HepG2 (cell line): ENCODE data around the gene PHLDB1. TPM values are rescaled to one million over a fixed set of nuclear protein-coding genes. Genes with fewer than 3 reads are reported as not detected.

Source experiments
- CBX2 ChIP-seq, 2 experiments: fragments of 200-600 bp in 1 of 2; sonication (generic); formaldehyde crosslinking in 1 of 2; IDR thresholded peaks; 2 replicates each; pipeline versions ENCODE4 v1.7.0 to v1.8.1; 2018 to 2022; ENCODE audit warnings: low read depth in 2 of 2, low read length in 1 of 2, mild to moderate bottlenecking in 1 of 2, missing genetic modification reagents in 1 of 2
- E2F2 ChIP-seq: sonication (generic); formaldehyde crosslinking; IDR thresholded peaks from 2 replicates; pipeline ENCODE4 v1.4.0; 2020; ENCODE audit warnings: missing genetic modification reagents, borderline replicate concordance
- EZH2 ChIP-seq: conservative IDR thresholded peaks from 2 replicates; pipeline ENCODE4 v1.6.1; 2012; ENCODE audit warnings: mild to moderate bottlenecking, low read depth, low read length, moderate library complexity
- FOSL2 ChIP-seq: sonication (generic); formaldehyde crosslinking; IDR thresholded peaks from 2 replicates; pipeline ENCODE4 v1.4.0; 2020; ENCODE audit warnings: missing genetic modification reagents
- GMEB1 ChIP-seq: sonication (generic); formaldehyde crosslinking; IDR thresholded peaks from 2 replicates; pipeline ENCODE4 v1.5.1; 2020; ENCODE audit warnings: missing genetic modification reagents, mild to moderate bottlenecking, borderline replicate concordance
- JDP2 ChIP-seq: sonication (generic); formaldehyde crosslinking; IDR thresholded peaks from 2 replicates; pipeline ENCODE4 v1.8.1; 2022; ENCODE audit warnings: missing genetic modification reagents, borderline replicate concordance
- KAT2B ChIP-seq: fragments of 150-350 bp; IDR thresholded peaks from 2 replicates; pipeline ENCODE4 v1.6.1; 2014; ENCODE audit warnings: low read depth, low read length, borderline replicate concordance
- KLF11 ChIP-seq: IDR thresholded peaks from 2 replicates; pipeline ENCODE4 v1.6.1; 2016; ENCODE audit warnings: missing compliant biosample characterization
- KMT2B ChIP-seq: IDR thresholded peaks from 2 replicates; pipeline ENCODE4 v1.6.1; 2016; ENCODE audit warnings: missing genetic modification reagents, missing compliant biosample characterization
- MLX ChIP-seq: IDR thresholded peaks from 2 replicates; pipeline ENCODE4 v1.6.1; 2016
- NFIB ChIP-seq: sonication (generic); formaldehyde crosslinking; IDR thresholded peaks from 2 replicates; pipeline ENCODE4 v1.9.0; 2021; ENCODE audit warnings: missing genetic modification reagents, mild to moderate bottlenecking, borderline replicate concordance
- NFRKB ChIP-seq: fragments of 450-650 bp; IDR thresholded peaks from 2 replicates; pipeline ENCODE4 v1.6.1; 2017
- PAX8 ChIP-seq: sonication (generic); formaldehyde crosslinking; IDR thresholded peaks from 2 replicates; pipeline ENCODE4 v1.8.0; 2022; ENCODE audit warnings: mild to moderate bottlenecking, missing genetic modification reagents, borderline replicate concordance
- POGZ ChIP-seq: sonication (generic); formaldehyde crosslinking; IDR thresholded peaks from 2 replicates; pipeline ENCODE4 v1.4.0; 2020; ENCODE audit warnings: mild to moderate bottlenecking, missing genetic modification reagents
- RARG ChIP-seq: sonication (generic); formaldehyde crosslinking; IDR thresholded peaks from 2 replicates; pipeline ENCODE4 v1.4.0; 2020; ENCODE audit warnings: low read depth, mild to moderate bottlenecking, missing genetic modification reagents
- RFXANK ChIP-seq: IDR thresholded peaks from 2 replicates; pipeline ENCODE4 v1.6.1; 2016
- SMAD1 ChIP-seq: sonication (generic); formaldehyde crosslinking; IDR thresholded peaks from 2 replicates; pipeline ENCODE4 v1.4.0; 2020; ENCODE audit warnings: missing genetic modification reagents, low read depth, mild to moderate bottlenecking, borderline replicate concordance
- SOX13 ChIP-seq, 3 experiments: fragments of 450-650 bp in 1 of 3; sonication (generic) in 1 of 3; formaldehyde crosslinking in 1 of 3; IDR thresholded peaks in 2 of 3; conservative IDR thresholded peaks in 1 of 3; 2 replicates each; pipeline versions ENCODE4 v1.5.0 to v1.6.1; 2016 to 2020; ENCODE audit warnings: antibody characterized with exemption in 1 of 3, mild to moderate bottlenecking in 1 of 3, missing compliant biosample characterization in 1 of 3, missing genetic modification reagents in 1 of 3, moderate library complexity in 1 of 3
- ZFY ChIP-seq: sonication (generic); formaldehyde crosslinking; IDR thresholded peaks from 2 replicates; pipeline ENCODE4 v1.4.0; 2020; ENCODE audit warnings: missing genetic modification reagents
- ZFYVE20 ChIP-seq: sonication (generic); formaldehyde crosslinking; IDR thresholded peaks from 2 replicates; pipeline ENCODE4 v1.8.0; 2023; ENCODE audit warnings: low read depth, mild to moderate bottlenecking, moderate library complexity, missing genetic modification reagents, borderline replicate concordance
- ZNF264 ChIP-seq: sonication (generic); formaldehyde crosslinking; IDR thresholded peaks from 2 replicates; pipeline ENCODE4 v1.4.0; 2020; ENCODE audit warnings: missing genetic modification reagents
- ZNF354B ChIP-seq: sonication (generic); formaldehyde crosslinking; IDR thresholded peaks from 2 replicates; pipeline ENCODE4 v1.8.0; 2022; ENCODE audit warnings: mild to moderate bottlenecking, missing genetic modification reagents
- ZNF709 ChIP-seq: sonication (generic); formaldehyde crosslinking; IDR thresholded peaks from 2 replicates; pipeline ENCODE4 v1.5.0; 2020; ENCODE audit warnings: mild to moderate bottlenecking, missing genetic modification reagents
- ZNF75D ChIP-seq: sonication (generic); formaldehyde crosslinking; IDR thresholded peaks from 2 replicates; pipeline ENCODE4 v1.8.1; 2023; ENCODE audit warnings: missing genetic modification reagents, mild to moderate bottlenecking, borderline replicate concordance
- ZUFSP ChIP-seq: sonication (generic); formaldehyde crosslinking; IDR thresholded peaks from 2 replicates; pipeline ENCODE4 v1.9.0; 2021; ENCODE audit warnings: missing genetic modification reagents, mild to moderate bottlenecking, borderline replicate concordance
- polyA plus RNA-seq, 8 experiments: library from polyadenylated mRNA; depleted of rRNA in 3 of 8; stranded (reverse) in 7 of 8; unstranded in 1 of 8; fragments of >200 nt; fragmentation: Illumina TruSeq in 4 of 8; extraction: Trizol in 4 of 8; gene quantifications; 2 replicates each; pipeline versions ENCODE4 v1.2.1 to v1.2.3, GENCODE V29; 2011 to 2016; ENCODE audit warnings: low read depth in 4 of 8, missing spikeins in 1 of 8, mixed read lengths in 1 of 8; ENCODE audit not compliant: insufficient read depth in 1 of 8
- total RNA-seq, 5 experiments: library from RNA; depleted of rRNA; stranded (reverse); fragments of >200 nt; fragmentation: Illumina TruSeq; extraction: Trizol; gene quantifications; 2 replicates each; pipeline ENCODE4 v1.2.3, GENCODE V29; 2016; ENCODE audit warnings: low read depth in 1 of 5

The PHLDB1 gene
- total and polyA plus RNA-seq, 2 of the 13 experiments (the other 11 are each of a cell fraction or from before 2014, with no cell fraction given) = 13.8 to 14.2 TPM

- TF ChIP-seq CBX2 (IDR thresholded peaks at IDR 0.05; ENCODE audit: low read depth, low read length) (no peak), CBX2 (CRISPR knock-in tag; IDR thresholded peaks at IDR 0.05; ENCODE audit: low read depth) (no peak), SMAD1 (peak; percentile 40; the same call in 1 of the 2 replicates), KLF11 (CRISPR knock-in tag) (no peak), ZFYVE20 (CRISPR knock-in tag) (no peak), NFRKB (no peak), ZNF264 (CRISPR knock-in tag) (peak; percentile 44; the same call in 1 of the 2 replicates), E2F2 (CRISPR knock-in tag) (0 out of 2 replicates have a peak, but pooled peaks have one; percentile 18), ZNF75D (no peak), RFXANK (CRISPR knock-in tag) (no peak), JDP2 (CRISPR knock-in tag) (no peak), ZUFSP (no peak), PAX8 (CRISPR knock-in tag) (no peak), KMT2B (CRISPR knock-in tag) (no peak), NFIB (CRISPR knock-in tag) (no peak), GMEB1 (peak; percentile 39; the same call in 1 of the 2 replicates), RARG (no peak), FOSL2 (CRISPR knock-in tag) (no peak; the same call in 1 of the 2 replicates), SOX13 (IDR thresholded peaks at IDR 0.05) (no peak), SOX13 (CRISPR knock-in tag; conservative IDR thresholded peaks at IDR 0.05 in 1 of 2, IDR thresholded peaks at IDR 0.05 in 1 of 2) (peak in 1 of 2 experiments; percentile 37; a peak in 1 of 4 replicates), ZNF709 (CRISPR knock-in tag) (no peak), ZNF354B (CRISPR knock-in tag) (peak; percentile 75; the same call in 1 of the 2 replicates), KAT2B (no peak), POGZ (CRISPR knock-in tag) (peak; percentile 48; the same call in 1 of the 2 replicates), EZH2 (no peak), ZFY (CRISPR knock-in tag) (peak; percentile 71; the same call in 1 of the 2 replicates), MLX (no peak; the same call in 1 of the 2 replicates)
These were observed 82.6 kb downstream of the PHLDB1 start (continued) for GRCh38 chr11:118689852-118690552.
